HTR-8/SVneo (cell line): ENCODE measurements around the gene KCTD5.
"Not testable (repeated sequence)": the region's sequence is repeated elsewhere in the genome, so short reads cannot be mapped to it uniquely, and the experiment has no call there.

Experiments
- DNase-seq: peaks from one replicate; pipeline ENCODE4 v3.0.0; 2011; ENCODE audit warnings: low spot score, mixed read lengths; ENCODE audit not compliant: insufficient read length
- FAIRE-seq: peaks from 2 replicates; lab custom pipeline; 2011; peaks lifted over from hg19 to GRCh38; lab: Jason Lieb, UNC

The KCTD5 gene

GRCh38 chr16:2720064-2720457 is 37.7 kb downstream of the KCTD5 start, which contains the start of gene PRSS27:
TSS of gene PRSS27 (minus strand) at chr16:2720224. CDS start at chr16:2720160, 64 bp downstream.
- DNase-seq (no peak), FAIRE-seq (no peak)

- DNase-seq (peak; percentile 89), FAIRE-seq (peak; percentile 78)
These were observed 38.7 kb downstream of the KCTD5 start for GRCh38 chr16:2720719-2721633.

GRCh38 chr16:2721634-2722173 is 39.4 kb downstream of the KCTD5 start:
- FAIRE-seq, DNase-seq: not testable (repeated sequence)

GRCh38 chr16:2724088-2724676 is 41.9 kb downstream of the KCTD5 start:
- FAIRE-seq, result no peak

GRCh38 chr16:2724816-2725348 is 42.6 kb downstream of the KCTD5 start:
- DNase-seq (no peak), FAIRE-seq (no peak)

More at GRCh38 chr16:2724088-2724676, 41.9 kb downstream of the KCTD5 start:
- DNase-seq, result no peak

- DNase-seq (no peak), FAIRE-seq (no peak)
These were observed 44.6 kb downstream of the KCTD5 start for GRCh38 chr16:2726923-2727322.

- FAIRE-seq, result no peak
- DNase-seq, result no peak
These were observed 45.7 kb downstream of the KCTD5 start for GRCh38 chr16:2728034-2728433.

- DNase-seq, result no peak
- no peak for FAIRE-seq
These were observed 52.7 kb downstream of the KCTD5 start for GRCh38 chr16:2734844-2735515.

GRCh38 chr16:2736476-2737237 is 54.3 kb downstream of the KCTD5 start:
- FAIRE-seq, result no peak

GRCh38 chr16:2737238-2737605 is 54.9 kb downstream of the KCTD5 start:
- FAIRE-seq (no peak), DNase-seq (no peak)

More at GRCh38 chr16:2736476-2737237, 54.3 kb downstream of the KCTD5 start:
- no peak for DNase-seq

- no peak for FAIRE-seq
These were observed 55.6 kb downstream of the KCTD5 start for GRCh38 chr16:2737895-2738418.

GRCh38 chr16:2738615-2739014 is 56.3 kb downstream of the KCTD5 start:
- FAIRE-seq (no peak), DNase-seq (no peak)

More at GRCh38 chr16:2737895-2738418, 55.6 kb downstream of the KCTD5 start:
- DNase-seq, result no peak

- no peak for DNase-seq
- FAIRE-seq, result no peak
These were observed 57.5 kb downstream of the KCTD5 start for GRCh38 chr16:2739625-2740430.

- DNase-seq (no peak), FAIRE-seq (no peak)
These were observed 58.2 kb downstream of the KCTD5 start for GRCh38 chr16:2740476-2740875.

GRCh38 chr16:2741168-2741567 is 58.8 kb downstream of the KCTD5 start:
- no peak for FAIRE-seq
- no peak for DNase-seq

- DNase-seq, result no peak
- no peak for FAIRE-seq
These were observed 60.1 kb downstream of the KCTD5 start for GRCh38 chr16:2742323-2743006.

- DNase-seq (no peak), FAIRE-seq (no peak)
These were observed 60.9 kb downstream of the KCTD5 start for GRCh38 chr16:2743007-2743810.
